Heart left ventricle (tissue), 16 donors: ENCODE results near the gene POT1. TPM values are rescaled to one million over a fixed set of nuclear protein-coding genes. Genes with fewer than 3 reads are reported as not detected.

Experiments
- ATAC-seq, 4 donors: fragments of 200-7000 bp; cut with Tn5 transposase; one replicate each; pipeline ENCODE4 v1.9.1; 2020 to 2022; ENCODE audit warnings: moderate library complexity in 4 of 4, mild to moderate bottlenecking in 3 of 4, moderate number of reproducible peaks in 1 of 4
- DNase-seq, 5 donors: peaks; one replicate each; pipeline ENCODE4 v3.0.0-alpha.2; 2020
- H3K27ac ChIP-seq, 12 donors: fragments of 200-600 bp; sonication (generic) in 4 of 12; one replicate each; pipeline versions ENCODE4 v1.5.0 to v1.8.0; 2016 to 2022; ENCODE audit warnings: mild to moderate bottlenecking in 2 of 12
- H3K27me3 ChIP-seq, 9 donors: fragments of 200-600 bp; sonication (generic) in 2 of 9; one replicate each; pipeline versions ENCODE4 v1.5.1 to v1.8.0; 2016 to 2022; ENCODE audit warnings: mild to moderate bottlenecking in 3 of 9
- H3K36me3 ChIP-seq, 9 donors: fragments of 200-600 bp; sonication (generic) in 2 of 9; one replicate each; pipeline versions ENCODE4 v1.5.0 to v1.8.0; 2018 to 2022; ENCODE audit warnings: mild to moderate bottlenecking in 2 of 9
- H3K4me1 ChIP-seq, 12 donors: fragments of 200-600 bp; sonication (generic) in 4 of 12; one replicate each; pipeline versions ENCODE4 v1.5.0 to v1.8.0; 2016 to 2022; ENCODE audit warnings: mild to moderate bottlenecking in 3 of 12
- H3K4me3 ChIP-seq, 12 donors: fragments of 200-600 bp; sonication (generic) in 4 of 12; one replicate each; pipeline versions ENCODE4 v1.5.0 to v1.8.0; 2017 to 2022; ENCODE audit warnings: mild to moderate bottlenecking in 9 of 12, moderate library complexity in 4 of 12
- H3K9me3 ChIP-seq, 12 donors: fragments of 200-600 bp; sonication (generic) in 4 of 12; one replicate each; pipeline versions ENCODE4 v1.5.0 to v1.8.0; 2016 to 2022; ENCODE audit warnings: mild to moderate bottlenecking in 1 of 12
- POLR2A ChIP-seq, 2 donors: fragments of 450-650 bp; IDR thresholded peaks; one replicate each; pipeline ENCODE4 v1.6.1; 2017; ENCODE audit warnings: antibody characterized with exemption in 2 of 2, mild to moderate bottlenecking in 2 of 2, moderate library complexity in 2 of 2
- WGBS, 4 donors: extraction: QIAGEN DNeasy Blood & Tissue Kit in 2 of 4; methylation state at CpG; one replicate each; pipeline versions ENCODE4 v1.1.5 to v1.1.7; 2013 to 2018; 5-methylcytosine and 5-hydroxymethylcytosine counted together
- intact Hi-C, 10 donors: fragments of 100-400 bp; cut with DNase I; formaldehyde crosslinking; loops; one replicate each; pipeline versions ENCODE4 v1.11.1 to v1.14.2; 2022
- polyA plus RNA-seq, 2 donors: library from polyadenylated mRNA; stranded (reverse); fragments of 200-250 nt; gene quantifications; one replicate each; pipeline ENCODE4 v1.2.3, GENCODE V29; 2013
- total RNA-seq, 9 donors: library from RNA; depleted of rRNA in 2 of 9; stranded (reverse); fragments of >200 nt in 2 of 9; fragmentation: NEBNext Ultra II Directional in 3 of 9; extraction: Animal tissue kit (Norgen Biotek cat#: 25700) in 3 of 9; gene quantifications; one replicate each; pipeline versions ENCODE4 v1.1.0 to v1.2.4, GENCODE V29; 2016 to 2023
- TF ChIP-seq, protein P1 (sequence below), 12 donors: fragments of 200-600 bp; sonication (generic) in 4 of 12; IDR thresholded peaks; one replicate each; pipeline versions ENCODE4 v1.5.0 to v1.8.0; 2018 to 2022; ENCODE audit warnings: antibody characterized with exemption in 12 of 12, mild to moderate bottlenecking in 5 of 12
- donor health status: ischemic (EF 13 %, LVEDD 7.1; RV severe dilation, severe dysfunction).
- donor health status: healthy with polysubstance abuse.
- donor health status: DM: no; HTN: yes; CAD: no.
- donor health status: DM: no; HTN: no; CAD: no.
- donor health status: ischemic (EF 25% LVEDD 6.9; RV normal size, moderate dysfunction).
- donor health status: ischemic (EF 25% LVEDD 5.7; RV mildly dilated, moderate dysfunction).
- donor health status: healthy.
- donor health status: DM: yes; HTN: yes; CAD: no.
- donor health status: ischemic (EF 35%, LVEDD 5.7; RV mildly dilated, moderate dysfunction).
- donor health status: nonischemic (EF 11% LVEDD 7.7; RV severe dilation, severe dysfunction).
- donor health status: DM: yes; HTN: yes; CAD: no.
- donor health status: PGD.
- donor health status: ischemic (EF 29% LVEDD 5.4; RV normal size, mild dysfunction).
- donor health status: nonischemic (EF 23%, LVEDD 6.1; RV moderate dilation, normal function).

Gene POT1
- total and polyA plus RNA-seq, 11 donors = 6.4 to 24.1 (median 17.3) TPM

DNA sequence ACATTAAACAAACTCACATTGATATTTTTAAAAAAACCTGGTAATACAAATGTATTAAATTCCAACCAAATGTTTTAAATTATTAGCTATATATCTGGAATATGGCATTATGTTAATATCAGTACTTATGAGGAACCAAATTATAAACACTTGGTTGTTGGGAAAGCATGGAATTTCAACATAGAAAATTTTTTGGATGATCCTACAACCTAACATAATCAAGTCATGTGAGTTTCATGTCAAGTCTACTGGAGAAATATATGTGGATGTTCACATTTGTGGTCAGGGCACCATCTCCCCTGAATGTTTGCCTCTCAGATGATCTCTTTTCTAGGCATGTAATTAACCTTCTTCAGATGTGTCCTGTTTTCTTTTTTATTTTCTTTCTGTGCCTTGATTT lies 5.2 kb upstream of the POT1 start:
- Histone ChIP-seq H3K36me3 (no peaks in the 10 kb centered on the region), H3K27ac (no peak overlapping the region), H3K4me3 (no peak overlapping the region), H3K27me3 (no peaks in the 10 kb centered on the region), H3K4me1 (peaks cover 0 to 6% (median 0%) of the 10 kb centered on the region in 12 donors), H3K9me3 (no peaks in the 10 kb centered on the region)
- ATAC-seq (no peak), DNase-seq (no peak)
- TF ChIP-seq, protein P1, sequence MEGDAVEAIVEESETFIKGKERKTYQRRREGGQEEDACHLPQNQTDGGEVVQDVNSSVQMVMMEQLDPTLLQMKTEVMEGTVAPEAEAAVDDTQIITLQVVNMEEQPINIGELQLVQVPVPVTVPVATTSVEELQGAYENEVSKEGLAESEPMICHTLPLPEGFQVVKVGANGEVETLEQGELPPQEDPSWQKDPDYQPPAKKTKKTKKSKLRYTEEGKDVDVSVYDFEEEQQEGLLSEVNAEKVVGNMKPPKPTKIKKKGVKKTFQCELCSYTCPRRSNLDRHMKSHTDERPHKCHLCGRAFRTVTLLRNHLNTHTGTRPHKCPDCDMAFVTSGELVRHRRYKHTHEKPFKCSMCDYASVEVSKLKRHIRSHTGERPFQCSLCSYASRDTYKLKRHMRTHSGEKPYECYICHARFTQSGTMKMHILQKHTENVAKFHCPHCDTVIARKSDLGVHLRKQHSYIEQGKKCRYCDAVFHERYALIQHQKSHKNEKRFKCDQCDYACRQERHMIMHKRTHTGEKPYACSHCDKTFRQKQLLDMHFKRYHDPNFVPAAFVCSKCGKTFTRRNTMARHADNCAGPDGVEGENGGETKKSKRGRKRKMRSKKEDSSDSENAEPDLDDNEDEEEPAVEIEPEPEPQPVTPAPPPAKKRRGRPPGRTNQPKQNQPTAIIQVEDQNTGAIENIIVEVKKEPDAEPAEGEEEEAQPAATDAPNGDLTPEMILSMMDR (IDR thresholded peaks at IDR 0.05) = no peak
- TF ChIP-seq POLR2A (IDR thresholded peaks at IDR 0.05) = no peak
- intact Hi-C loops = no loop called here

DNA sequence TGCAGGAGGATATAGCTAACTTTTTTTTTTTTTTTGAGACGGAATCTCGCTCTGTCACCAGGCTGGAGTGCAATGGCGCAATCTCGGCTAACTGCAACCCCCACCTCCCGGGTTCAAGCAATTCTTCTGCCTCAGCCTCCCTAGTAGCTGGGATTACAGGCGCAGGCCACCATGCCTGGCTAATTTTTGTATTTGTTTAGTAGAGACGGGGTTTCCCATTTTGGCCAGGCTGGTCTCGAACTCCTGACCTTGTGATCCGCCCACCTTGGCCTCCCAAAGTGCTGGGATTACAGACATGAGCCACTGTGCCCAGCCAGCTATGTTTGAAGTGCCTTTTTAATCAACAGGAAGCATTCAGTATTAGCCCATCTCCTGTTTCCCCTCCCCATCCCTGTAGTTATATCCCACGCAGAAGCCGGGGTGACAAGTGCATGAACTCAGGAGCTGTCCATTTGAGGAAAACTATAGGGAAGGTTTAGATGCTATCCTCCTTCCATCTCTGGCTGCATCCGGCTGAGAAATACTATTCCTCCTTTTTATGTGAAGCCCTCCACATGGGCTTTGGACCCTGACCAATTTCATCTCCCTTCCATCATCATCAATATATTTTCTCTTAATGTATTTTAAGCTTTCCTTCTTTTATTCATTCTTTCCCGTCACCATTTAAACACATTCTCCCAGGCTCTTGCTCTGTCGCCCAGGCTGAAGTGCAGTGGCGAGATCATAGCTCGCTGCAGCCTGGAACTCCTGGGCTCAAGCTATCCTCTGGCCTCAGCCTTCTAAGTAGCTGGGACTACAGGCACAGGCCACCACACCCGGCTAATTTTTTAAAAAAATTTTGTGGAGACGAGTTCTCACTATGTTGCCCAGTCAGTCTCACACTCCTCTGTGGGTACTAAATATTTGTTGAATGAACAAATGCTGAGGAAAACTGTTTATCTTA lies 1.3 kb upstream of the POT1 start:
- ATAC-seq (no peak), DNase-seq (no peak)
- H3K9me3 ChIP-seq = no peaks in the 10 kb centered on the region
- no peak for TF ChIP-seq POLR2A (IDR thresholded peaks at IDR 0.05)
- TF ChIP-seq, protein P1 (IDR thresholded peaks at IDR 0.05) = no peak
- peak overlapping the region in 2 of 12 donors; percentile 88 to 93 for H3K27ac ChIP-seq
- H3K36me3 ChIP-seq = peaks cover 0 to 17% (median 4%) of the 10 kb centered on the region in 9 donors
- WGBS, 4 donors = 77 to 84% (median 78%) methylated on average over 18 of the region's 18 CpGs
- intact Hi-C loops = no loop called here
- no peaks in the 10 kb centered on the region for H3K27me3 ChIP-seq
- peaks cover 0 to 36% (median 12%) of the 10 kb centered on the region in 12 donors for H3K4me1 ChIP-seq
- H3K4me3 ChIP-seq = no peak overlapping the region

DNA sequence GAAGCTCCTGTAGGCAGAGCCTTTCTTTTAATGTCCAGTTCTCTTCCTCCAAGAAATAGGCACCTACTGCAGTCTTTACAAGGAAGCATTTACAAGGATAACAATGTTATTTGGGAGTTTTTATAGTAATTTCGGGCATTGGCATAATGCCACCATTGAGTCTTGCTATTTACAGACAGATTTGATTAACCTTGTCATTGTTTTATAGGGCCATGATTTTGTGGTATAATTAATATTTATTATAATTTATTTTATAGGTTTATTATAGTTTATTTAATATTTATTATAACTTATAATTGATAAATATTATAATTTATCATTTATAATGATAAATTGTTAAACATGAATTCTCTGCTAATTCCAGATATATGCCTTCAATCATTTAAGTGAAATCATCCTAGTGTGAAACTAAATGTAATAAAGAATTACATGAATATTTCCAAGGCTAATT lies 573 bp upstream of the POT1 start:
- Histone ChIP-seq H3K4me1 (peaks cover 0 to 41% (median 13%) of the 10 kb centered on the region in 12 donors), H3K27ac (peak overlapping the region; percentile 74 to 93 (median 86)), H3K36me3 (peaks cover 0 to 17% (median 4%) of the 10 kb centered on the region in 9 donors), H3K4me3 (peak overlapping the region in 9 of 12 donors; percentile 52 to 85 (median 76)), H3K9me3 (no peaks in the 10 kb centered on the region), H3K27me3 (no peaks in the 10 kb centered on the region)
- no peak for TF ChIP-seq POLR2A (IDR thresholded peaks at IDR 0.05)
- TF ChIP-seq, protein P1 (IDR thresholded peaks at IDR 0.05) = no peak
- ATAC-seq = no peak
- intact Hi-C loops = no loop called here
- 3 to 15% (median 9%) methylated on average over 1 of the region's 1 CpG for WGBS, 4 donors
- no peak for DNase-seq

DNA sequence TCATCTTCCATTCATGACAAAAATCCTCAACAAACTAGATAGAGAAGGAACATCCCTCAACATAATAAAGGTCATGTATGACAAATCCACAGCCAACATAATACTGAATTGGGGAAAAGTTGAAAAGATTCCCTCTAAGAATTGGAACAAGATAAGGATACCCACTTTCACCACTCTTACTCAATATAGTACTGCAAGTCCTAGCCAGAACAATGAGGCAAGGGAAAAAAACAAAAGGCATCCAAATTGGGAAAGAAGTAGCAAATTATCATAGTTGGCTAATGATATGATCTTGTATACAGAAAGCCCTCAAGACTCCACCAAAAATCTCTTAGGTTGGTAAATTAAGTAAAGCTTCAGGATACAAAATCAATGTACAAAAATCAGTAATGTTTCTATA lies 4.7 kb downstream of the POT1 start:
- peaks cover 0 to 59% (median 14%) of the 10 kb centered on the region in 12 donors for H3K4me1 ChIP-seq
- H3K27me3 ChIP-seq = no peaks in the 10 kb centered on the region
- H3K36me3 ChIP-seq = peaks cover 0 to 17% (median 4%) of the 10 kb centered on the region in 9 donors
- H3K9me3 ChIP-seq = no peaks in the 10 kb centered on the region
- peak overlapping the region in 1 of 12 donors; percentile 18 for H3K4me3 ChIP-seq
- intact Hi-C loops = no loop called here
- TF ChIP-seq, protein P1 (IDR thresholded peaks at IDR 0.05) = no peak
- no peak for TF ChIP-seq POLR2A (IDR thresholded peaks at IDR 0.05)
- peak overlapping the region; percentile 21 to 74 (median 60) for H3K27ac ChIP-seq
- DNase-seq (no peak), ATAC-seq (no peak)
